H1 (cell line): ENCODE results near the gene TBC1D25. TPM values are rescaled to one million over a fixed set of nuclear protein-coding genes. Genes with fewer than 3 reads are reported as not detected.

Experiments
- CTCF ChIA-PET: fragments of 300-600 bp; sonication (Branson Sonifier 250); formaldehyde crosslinking; loops from one replicate; lab custom pipeline; 2021; ENCODE audit not compliant: partially characterized antibody; lab: Charles Lee
- POLR2A ChIA-PET: fragments of 300-600 bp; sonication (Branson Sonifier 250); formaldehyde crosslinking; loops from one replicate; lab custom pipeline; 2021; ENCODE audit warnings: inconsistent platforms; ENCODE audit not compliant: partially characterized antibody; lab: Charles Lee
- DNase-seq, 2 experiments: peaks; one replicate each; pipeline versions ENCODE4 v3.0.0 to v3.0.0-alpha.2; 2010 to 2022; ENCODE audit warnings: low spot score in 2 of 2, low read depth in 1 of 2, mixed read lengths in 1 of 2
- FAIRE-seq: peaks from 2 replicates; lab custom pipeline; 2011; peaks lifted over from hg19 to GRCh38; lab: Jason Lieb, UNC
- H2AFZ ChIP-seq: 2 replicates; pipeline ENCODE4 v1.8.1; 2012; ENCODE audit warnings: low read length, inconsistent platforms
- H2AK5ac ChIP-seq: 2 replicates; pipeline ENCODE4 v1.6.1; 2013; ENCODE audit warnings: low read depth, low read length
- H2BK120ac ChIP-seq: replicated peaks from 2 replicates; pipeline ENCODE3; 2013; ENCODE audit warnings: low read depth, low read length, inconsistent platforms
- H2BK12ac ChIP-seq: 2 replicates; pipeline ENCODE4 v1.6.1; 2013; ENCODE audit warnings: low read depth, low read length
- H2BK15ac ChIP-seq: 2 replicates; pipeline ENCODE4 v1.6.1; 2013; ENCODE audit warnings: low read length
- H2BK20ac ChIP-seq: 2 replicates; pipeline ENCODE4 v1.6.1; 2013; ENCODE audit warnings: low read length
- H2BK5ac ChIP-seq: 2 replicates; pipeline ENCODE4 v1.6.1; 2013; ENCODE audit warnings: low read depth, low read length
- H3K14ac ChIP-seq: 2 replicates; pipeline ENCODE4 v1.6.1; 2013; ENCODE audit warnings: inconsistent platforms; ENCODE audit not compliant: insufficient read length
- H3K18ac ChIP-seq: 2 replicates; pipeline ENCODE4 v1.6.1; 2013; ENCODE audit warnings: low read length; ENCODE audit errors: extremely low read depth
- H3K23ac ChIP-seq: 2 replicates; pipeline ENCODE4 v1.6.1; 2013; ENCODE audit warnings: inconsistent platforms; ENCODE audit not compliant: insufficient read length
- H3K23me2 ChIP-seq: 2 replicates; pipeline ENCODE4 v1.6.1; 2013; ENCODE audit warnings: low read depth, low read length
- H3K27ac ChIP-seq: 2 replicates; pipeline ENCODE4 v1.6.1; 2011; ENCODE audit warnings: low read depth, low read length, inconsistent platforms
- H3K27me3 ChIP-seq, 4 experiments: replicated peaks in 1 of 4; 1 replicate in 1 of 4; 2 replicates in 3 of 4; pipeline versions ENCODE4 v1.6.1 to v1.8.1; 2011 to 2013; ENCODE audit warnings: low read length in 3 of 4, mild to moderate bottlenecking in 3 of 4, inconsistent platforms in 2 of 4, mixed read lengths in 2 of 4, moderate library complexity in 1 of 4; ENCODE audit not compliant: control insufficient read depth in 3 of 4, insufficient read depth in 3 of 4; ENCODE audit errors: extremely low read depth in 1 of 4
- H3K36me3 ChIP-seq, 4 experiments: 2 replicates each; pipeline versions ENCODE4 v1.6.1 to v1.8.1; 2011 to 2013; ENCODE audit warnings: mild to moderate bottlenecking in 4 of 4, low read length in 3 of 4, moderate library complexity in 2 of 4, control low read depth in 1 of 4, inconsistent platforms in 1 of 4; ENCODE audit not compliant: insufficient read depth in 4 of 4, control insufficient read depth in 2 of 4
- H3K4ac ChIP-seq: replicated peaks from 2 replicates; pipeline ENCODE3; 2013; ENCODE audit warnings: low read length, low read depth, mixed read lengths, inconsistent platforms; ENCODE audit not compliant: insufficient read length
- H3K4me1 ChIP-seq, 4 experiments: replicated peaks in 1 of 4; 1 replicate in 1 of 4; 2 replicates in 3 of 4; pipeline versions ENCODE4 v1.6.1 to v1.8.1; 2011 to 2013; ENCODE audit warnings: low read length in 3 of 4, inconsistent platforms in 2 of 4, mixed read lengths in 1 of 4; ENCODE audit not compliant: insufficient read depth in 4 of 4, control insufficient read depth in 3 of 4
- H3K4me2 ChIP-seq, 2 experiments: 2 replicates each; pipeline versions ENCODE4 v1.6.1 to v1.8.1; 2011 to 2013; ENCODE audit warnings: low read depth in 2 of 2, low read length in 2 of 2, control low read depth in 1 of 2, inconsistent platforms in 1 of 2, mild to moderate bottlenecking in 1 of 2; ENCODE audit not compliant: insufficient read depth in 1 of 2
- H3K4me3 ChIP-seq, 4 experiments: fragments of 200-600, 300-600 bp in 1 of 4; sonication (generic), shearing (Covaris generic), sonication (Bioruptor Twin) in 1 of 4; 2 replicates each; pipeline versions ENCODE4 v1.5.1 to v1.8.1; 2011 to 2016; ENCODE audit warnings: low read length in 4 of 4, low read depth in 3 of 4, control low read depth in 2 of 4, inconsistent platforms in 2 of 4, mild to moderate bottlenecking in 2 of 4, mixed read lengths in 1 of 4, moderate library complexity in 1 of 4; ENCODE audit not compliant: insufficient read depth in 2 of 4; ENCODE audit errors: extremely low read depth in 1 of 4
- H3K56ac ChIP-seq: replicated peaks from 2 replicates; pipeline ENCODE3; 2013; ENCODE audit warnings: low read depth, mild to moderate bottlenecking, mixed read lengths, low read length, inconsistent platforms; ENCODE audit not compliant: insufficient read length
- H3K79me1 ChIP-seq: 2 replicates; pipeline ENCODE4 v1.6.1; 2013; ENCODE audit warnings: low read depth, low read length, control low read depth
- H3K79me2 ChIP-seq, 2 experiments: 2 replicates each; pipeline versions ENCODE4 v1.6.1 to v1.8.1; 2012 to 2013; ENCODE audit warnings: low read length in 2 of 2, mild to moderate bottlenecking in 2 of 2, inconsistent platforms in 1 of 2; ENCODE audit not compliant: insufficient read depth in 2 of 2, control insufficient read depth in 1 of 2
- H3K9ac ChIP-seq, 4 experiments: replicated peaks in 1 of 4; 1 replicate in 1 of 4; 2 replicates in 3 of 4; pipeline versions ENCODE4 v1.6.1 to v1.8.1; 2011 to 2013; ENCODE audit warnings: low read depth in 3 of 4, low read length in 3 of 4, control low read depth in 2 of 4, mild to moderate bottlenecking in 2 of 4, moderate library complexity in 2 of 4, inconsistent platforms in 1 of 4; ENCODE audit errors: extremely low read depth in 1 of 4
- H3K9me3 ChIP-seq, 2 experiments: 2 replicates each; pipeline versions ENCODE4 v1.6.1 to v1.8.1; 2012 to 2013; ENCODE audit warnings: mild to moderate bottlenecking in 2 of 2, moderate library complexity in 2 of 2, control low read depth in 1 of 2, inconsistent platforms in 1 of 2, low read depth in 1 of 2, low read length in 1 of 2, mixed read lengths in 1 of 2; ENCODE audit not compliant: insufficient read depth in 2 of 2
- H4K20me1 ChIP-seq, 2 experiments: replicated peaks in 1 of 2; 2 replicates each; pipeline versions ENCODE3 to v1.8.1; 2011 to 2013; ENCODE audit warnings: inconsistent platforms in 2 of 2, low read length in 2 of 2, mild to moderate bottlenecking in 1 of 2; ENCODE audit not compliant: insufficient read depth in 2 of 2, control insufficient read depth in 1 of 2
- H4K5ac ChIP-seq: 2 replicates; pipeline ENCODE4 v1.6.1; 2013; ENCODE audit warnings: low read length, low read depth, mixed read lengths, inconsistent platforms; ENCODE audit not compliant: insufficient read length
- H4K8ac ChIP-seq: 2 replicates; pipeline ENCODE4 v1.8.0; 2013; ENCODE audit warnings: mild to moderate bottlenecking, moderate library complexity, low read length, inconsistent platforms; ENCODE audit not compliant: insufficient read depth; ENCODE audit errors: extremely low read depth
- H4K91ac ChIP-seq: replicated peaks from 2 replicates; pipeline ENCODE3; 2013; ENCODE audit warnings: low read length, mixed read lengths, inconsistent platforms; ENCODE audit not compliant: insufficient read length
- CEBPB ChIP-seq: IDR thresholded peaks from 2 replicates; pipeline ENCODE4 v1.6.1; 2012; ENCODE audit warnings: low read depth, low read length
- CTBP2 ChIP-seq: IDR thresholded peaks from 2 replicates; pipeline ENCODE4 v1.7.0; 2011; ENCODE audit warnings: borderline replicate concordance, mild to moderate bottlenecking, moderate library complexity, mixed read lengths, low read length; ENCODE audit not compliant: insufficient read depth, insufficient read length
- EGR1 ChIP-seq: IDR thresholded peaks from 2 replicates; pipeline ENCODE4 v1.6.1; 2011; ENCODE audit warnings: low read depth, low read length, borderline replicate concordance
- MAFK ChIP-seq: IDR thresholded peaks from 2 replicates; pipeline ENCODE4 v1.6.1; 2012; ENCODE audit warnings: low read depth, mild to moderate bottlenecking, improper control_type of control experiment, low read length
- RAD21 ChIP-seq, 2 experiments: IDR thresholded peaks in 1 of 2; conservative IDR thresholded peaks in 1 of 2; 2 replicates each; pipeline ENCODE4 v1.6.1; 2011; ENCODE audit warnings: low read depth in 2 of 2, low read length in 2 of 2, improper control_type of control experiment in 1 of 2, inconsistent platforms in 1 of 2, mild to moderate bottlenecking in 1 of 2, moderate library complexity in 1 of 2
- SP1 ChIP-seq: IDR thresholded peaks from 2 replicates; pipeline ENCODE4 v1.6.1; 2011; ENCODE audit warnings: low read depth, low read length
- SP2 ChIP-seq: IDR thresholded peaks from 2 replicates; pipeline ENCODE4 v1.6.1; 2012; ENCODE audit warnings: mild to moderate bottlenecking, low read length, inconsistent platforms
- SP4 ChIP-seq: IDR thresholded peaks from 2 replicates; pipeline ENCODE4 v1.6.1; 2012; ENCODE audit warnings: low read length, inconsistent platforms
- SUZ12 ChIP-seq: fragments of 200-600 bp; sonication (generic); IDR thresholded peaks from 2 replicates; pipeline ENCODE4 v1.6.1; 2012; ENCODE audit warnings: mild to moderate bottlenecking, inconsistent platforms, low read length, moderate library complexity, mixed read lengths
- TCF12 ChIP-seq: IDR thresholded peaks from 2 replicates; pipeline ENCODE4 v1.6.1; 2011; ENCODE audit warnings: low read depth, mild to moderate bottlenecking, low read length
- WGBS, 2 experiments: shearing (Covaris generic) in 1 of 2; methylation state at CpG; one replicate each; pipeline versions ENCODE4 v1.1.6 to v1.1.7; 2013 to 2015; ENCODE audit warnings: low lambda C conversion rate in 2 of 2, mixed read lengths in 2 of 2, inconsistent platforms in 1 of 2, low coverage in 1 of 2, missing lambda C conversion rate in 1 of 2; ENCODE audit not compliant: insufficient replicate concordance in 2 of 2, insufficient coverage in 1 of 2, insufficient read length in 1 of 2; ENCODE audit errors: extremely low coverage in 1 of 2, missing lambda C conversion rate in 1 of 2; 5-methylcytosine and 5-hydroxymethylcytosine counted together
- polyA plus RNA-seq, 7 experiments: library from polyadenylated mRNA; depleted of rRNA in 3 of 7; stranded (reverse) in 5 of 7; unstranded in 2 of 7; fragments of >200 nt in 5 of 7; fragments of 200-250 nt in 2 of 7; gene quantifications; 1 replicate in 5 of 7; 2 replicates in 1 of 7; 4 replicates in 1 of 7; pipeline versions ENCODE4 v1.2.1 to v1.2.3, GENCODE V29; 2011 to 2013; ENCODE audit warnings: missing spikeins in 2 of 7, mixed read lengths in 2 of 7
- total RNA-seq: library from RNA; stranded (reverse); fragmentation: NEBNext Ultra II Directional; extraction: Animal tissue kit (Norgen Biotek cat#: 25700); gene quantifications from 2 replicates; pipeline ENCODE4 v1.2.1, GENCODE V29; 2021

TBC1D25 gene
- total and polyA plus RNA-seq, 2 of the 8 experiments (the other 6 are each of a cell fraction or from before 2014, with no cell fraction given) = 6.5 to 6.8 TPM

DNA sequence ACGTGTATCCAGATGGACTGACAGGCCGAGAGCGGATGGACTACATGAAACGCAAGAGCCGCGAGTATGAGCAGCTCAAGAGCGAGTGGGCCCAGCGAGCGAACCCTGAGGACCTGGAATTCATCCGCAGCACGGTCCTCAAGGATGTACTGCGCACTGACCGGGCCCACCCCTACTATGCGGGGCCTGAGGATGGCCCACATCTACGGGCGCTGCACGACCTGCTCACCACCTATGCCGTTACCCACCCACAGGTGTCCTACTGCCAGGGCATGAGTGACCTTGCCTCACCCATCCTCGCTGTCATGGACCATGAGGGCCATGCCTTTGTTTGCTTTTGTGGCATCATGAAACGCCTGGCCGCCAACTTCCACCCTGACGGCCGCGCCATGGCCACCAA, 20.1 kb downstream of the TBC1D25 start:
- no peak overlapping the region for H3K4ac ChIP-seq
- DNase-seq = no peak
- H3K4me3 ChIP-seq = no peak overlapping the region
- H2AFZ ChIP-seq = no peak overlapping the region
- H3K27ac ChIP-seq = no peak overlapping the region
- no peaks in the 10 kb centered on the region for H3K4me1 ChIP-seq
- no peak overlapping the region for H4K91ac ChIP-seq
- TF ChIP-seq MAFK = no peak
- TF ChIP-seq SUZ12 = no peak
- TF ChIP-seq SP2 = no peak
- no peak for TF ChIP-seq CEBPB
- no peak for TF ChIP-seq EGR1
- no peak for TF ChIP-seq TCF12
- no peak for TF ChIP-seq SP4
- TF ChIP-seq SP1 = no peak
- TF ChIP-seq RAD21 (IDR thresholded peaks at IDR 0.05 in 1 of 2, conservative IDR thresholded peaks at IDR 0.05 in 1 of 2; ENCODE audit: low read depth in 2 of 2, low read length in 2 of 2) = no peak
- TF ChIP-seq CTBP2 = no peak
- H2BK20ac ChIP-seq = no peak overlapping the region
- H3K36me3 ChIP-seq = peaks cover 0 to 8% (median under 1%) of the 10 kb centered on the region in 4 experiments; a peak in 3 of 8 replicates
- no peak overlapping the region for H2BK120ac ChIP-seq
- H3K56ac ChIP-seq = no peak overlapping the region
- ChIA-PET CTCF (interaction anchor here (0.5 kb wide), 1 partner anchor 1057 kb away, joined by 3 read pairs; no protein-coding TSS in a partner anchor), POLR2A (interaction anchor here (2.9 kb wide), 1 partner anchor 15 kb away, joined by 11 read pairs; the partner anchor contains the start of gene RBM3)
- 99% methylated on average over 12 of the region's 24 CpGs; no CpG with 5 or more reads in 1 of the 2 experiments for WGBS, 2 experiments
- no peaks in the 10 kb centered on the region for H3K9me3 ChIP-seq
- H3K4me2 ChIP-seq = no peak overlapping the region
- no peaks in the 10 kb centered on the region for H3K79me2 ChIP-seq
- H3K27me3 ChIP-seq = no peaks in the 10 kb centered on the region
- no peak overlapping the region for H3K18ac ChIP-seq
- H4K20me1 ChIP-seq = no peaks in the 10 kb centered on the region
- no peak overlapping the region for H2AK5ac ChIP-seq
- H2BK5ac ChIP-seq = no peak overlapping the region
- H4K8ac ChIP-seq = no peak overlapping the region
- H3K23ac ChIP-seq = no peak overlapping the region
- no peaks in the 10 kb centered on the region for H3K23me2 ChIP-seq
- H3K79me1 ChIP-seq = no peaks in the 10 kb centered on the region
- no peak for FAIRE-seq
- H4K5ac ChIP-seq = no peak overlapping the region
- H2BK15ac ChIP-seq = no peak overlapping the region
- no peak overlapping the region for H2BK12ac ChIP-seq
- H3K14ac ChIP-seq = no peak overlapping the region
- no peak overlapping the region for H3K9ac ChIP-seq
